ENCODE measurements around the gene BPTF. TPM values are rescaled to one million over a fixed set of nuclear protein-coding genes. Genes with fewer than 3 reads are reported as not detected.

BPTF gene
- total and polyA plus RNA-seq, 2 of the 13 experiments (the other 11 are each of a cell fraction or from before 2014, with no cell fraction given), result 43.5 to 66.1 TPM

- TF ChIP-seq RFXAP (CRISPR knock-in tag; IDR thresholded peaks at IDR 0.05; ENCODE audit: borderline replicate concordance) (peak; percentile 22; the same call in 1 of the 2 replicates), NFATC3 (CRISPR knock-in tag; IDR thresholded peaks at IDR 0.05) (0 out of 2 replicates have a peak, but pooled peaks have one; percentile 19), TCF7L2 (IDR thresholded peaks at IDR 0.05; ENCODE audit: low read depth, low read length) (no peak), HOMEZ (CRISPR knock-in tag; IDR thresholded peaks at IDR 0.05; ENCODE audit: low read depth) (no peak), MAZ (IDR thresholded peaks at IDR 0.05; ENCODE audit: borderline replicate concordance, low read depth, low read length) (peak; percentile 27; the same call in 1 of the 2 replicates), MAZ (CRISPR knock-in tag; IDR thresholded peaks at IDR 0.05; ENCODE audit: low read depth) (no peak), KAT7 (CRISPR knock-in tag; IDR thresholded peaks at IDR 0.05; ENCODE audit: borderline replicate concordance) (0 out of 2 replicates have a peak, but pooled peaks have one; percentile 24), ZBTB25 (CRISPR knock-in tag; IDR thresholded peaks at IDR 0.05) (0 out of 2 replicates have a peak, but pooled peaks have one; percentile 21), ZNF33B (CRISPR knock-in tag; IDR thresholded peaks at IDR 0.05) (0 out of 2 replicates have a peak, but pooled peaks have one; percentile 31), IKZF4 (CRISPR knock-in tag; IDR thresholded peaks at IDR 0.05; ENCODE audit: borderline replicate concordance, low read depth, not compliant biosample characterization) (no peak), MXI1 (IDR thresholded peaks at IDR 0.05; ENCODE audit: borderline replicate concordance, low read depth, low read length) (peak; percentile 11; the same call in 1 of the 3 replicates), RXRB (CRISPR knock-in tag; IDR thresholded peaks at IDR 0.05; ENCODE audit: borderline replicate concordance) (0 out of 2 replicates have a peak, but pooled peaks have one; percentile 17), MTF2 (CRISPR knock-in tag; IDR thresholded peaks at IDR 0.05; ENCODE audit: borderline replicate concordance) (no peak), ZNF331 (CRISPR knock-in tag; IDR thresholded peaks at IDR 0.05) (0 out of 2 replicates have a peak, but pooled peaks have one; percentile 13), HDAC1 (CRISPR knock-in tag; IDR thresholded peaks at IDR 0.05) (peak; percentile 60), ARID5B (CRISPR knock-in tag; IDR thresholded peaks at IDR 0.05) (no peak; the same call in none of the 2 replicates), THAP9 (CRISPR knock-in tag; IDR thresholded peaks at IDR 0.05; ENCODE audit: borderline replicate concordance) (peak; percentile 56; the same call in 1 of the 2 replicates), ZNF251 (CRISPR knock-in tag; IDR thresholded peaks at IDR 0.05) (no peak), SAP130 (CRISPR knock-in tag; IDR thresholded peaks at IDR 0.05; ENCODE audit: low read depth) (0 out of 2 replicates have a peak, but pooled peaks have one; percentile 22)
These were observed 46.1 kb upstream of the BPTF start (continued) for GRCh38 chr17:67779098-67779672.

Measured in HepG2 (cell line).